Colonic mucosa (tissue), 4 donors: ENCODE data around the gene AGER. TPM values are rescaled to one million over a fixed set of nuclear protein-coding genes. Genes with fewer than 3 reads are reported as not detected.

Experiments used
- DNase-seq: peaks from one replicate; pipeline ENCODE4 v3.0.0-alpha.2; 2020
- H3K27ac ChIP-seq: fragments of 200-600 bp; one replicate; pipeline ENCODE4 v1.8.0; 2021
- H3K27me3 ChIP-seq: fragments of 200-600 bp; one replicate; pipeline ENCODE4 v1.8.0; 2021
- H3K36me3 ChIP-seq: fragments of 200-600 bp; one replicate; pipeline ENCODE4 v1.8.0; 2021
- H3K4me1 ChIP-seq: fragments of 200-600 bp; one replicate; pipeline ENCODE4 v1.8.0; 2021; ENCODE audit warnings: mild to moderate bottlenecking
- H3K4me3 ChIP-seq: fragments of 200-600 bp; one replicate; pipeline ENCODE4 v1.8.0; 2021
- H3K9ac ChIP-seq, 2 donors: one replicate each; pipeline ENCODE4 v1.7.0; 2013; ENCODE audit warnings: control low read depth in 2 of 2, low read depth in 2 of 2, low read length in 2 of 2
- H3K9me3 ChIP-seq: fragments of 200-600 bp; one replicate; pipeline ENCODE4 v1.8.0; 2021
- intact Hi-C: fragments of 100-400 bp; cut with DNase I; formaldehyde crosslinking; loops from one replicate; pipeline ENCODE4 v1.14.1; 2022
- total RNA-seq, 2 donors: library from RNA; stranded (reverse); fragmentation: NEBNext Ultra II Directional in 1 of 2; extraction: Animal tissue kit (Norgen Biotek cat#: 25700) in 1 of 2; gene quantifications; one replicate each; pipeline ENCODE4 v1.2.1, GENCODE V29; 2021
- TF ChIP-seq, protein P1 (sequence below): fragments of 200-600 bp; IDR thresholded peaks from one replicate; pipeline ENCODE4 v1.8.0; 2022; ENCODE audit warnings: antibody characterized with exemption, mild to moderate bottlenecking
- donor health status: healthy.
- donor health status: DM: no; HTN: no; CAD: no.
- donor health status: DM: no; HTN: no; CAD: no.

Gene AGER
- total RNA-seq, 2 donors from 2014 or later, result 4.1 to 10.1 TPM

- peaks cover 4% of the 10 kb centered on the region for H3K4me1 ChIP-seq
- H3K9ac ChIP-seq, result no peak overlapping the region
- H3K36me3 ChIP-seq, result no peaks in the 10 kb centered on the region
- intact Hi-C loops, result loop anchor here (5.0 kb wide), 1 partner anchor 40 kb away; no protein-coding TSS in a partner anchor
- no peaks in the 10 kb centered on the region for H3K27me3 ChIP-seq
- H3K9me3 ChIP-seq, result no peaks in the 10 kb centered on the region
- TF ChIP-seq, protein P1, sequence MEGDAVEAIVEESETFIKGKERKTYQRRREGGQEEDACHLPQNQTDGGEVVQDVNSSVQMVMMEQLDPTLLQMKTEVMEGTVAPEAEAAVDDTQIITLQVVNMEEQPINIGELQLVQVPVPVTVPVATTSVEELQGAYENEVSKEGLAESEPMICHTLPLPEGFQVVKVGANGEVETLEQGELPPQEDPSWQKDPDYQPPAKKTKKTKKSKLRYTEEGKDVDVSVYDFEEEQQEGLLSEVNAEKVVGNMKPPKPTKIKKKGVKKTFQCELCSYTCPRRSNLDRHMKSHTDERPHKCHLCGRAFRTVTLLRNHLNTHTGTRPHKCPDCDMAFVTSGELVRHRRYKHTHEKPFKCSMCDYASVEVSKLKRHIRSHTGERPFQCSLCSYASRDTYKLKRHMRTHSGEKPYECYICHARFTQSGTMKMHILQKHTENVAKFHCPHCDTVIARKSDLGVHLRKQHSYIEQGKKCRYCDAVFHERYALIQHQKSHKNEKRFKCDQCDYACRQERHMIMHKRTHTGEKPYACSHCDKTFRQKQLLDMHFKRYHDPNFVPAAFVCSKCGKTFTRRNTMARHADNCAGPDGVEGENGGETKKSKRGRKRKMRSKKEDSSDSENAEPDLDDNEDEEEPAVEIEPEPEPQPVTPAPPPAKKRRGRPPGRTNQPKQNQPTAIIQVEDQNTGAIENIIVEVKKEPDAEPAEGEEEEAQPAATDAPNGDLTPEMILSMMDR, result no peak
- DNase-seq, result no peak
- H3K27ac ChIP-seq, result no peak overlapping the region
- H3K4me3 ChIP-seq, result no peak overlapping the region
Measured at GRCh38 chr6:32156891-32157290, 27.2 kb downstream of the AGER start.

- intact Hi-C loops, result loop anchor here (5.0 kb wide), 1 partner anchor 37 kb away; no protein-coding TSS in a partner anchor
- H3K9ac ChIP-seq, result peak overlapping the region; percentile 68 to 98
- no peaks in the 10 kb centered on the region for H3K36me3 ChIP-seq
Measured at GRCh38 chr6:32154514-32155161, 29.4 kb downstream of the AGER start.

GRCh38 chr6:32153564-32154513 is 30.2 kb downstream of the AGER start, which contains the start of gene PPT2:
Gene PPT2 (plus strand): TSS chr6:32154141. CDS start chr6:32154595, 454 bp downstream.
- Histone ChIP-seq H3K9me3 (no peaks in the 10 kb centered on the region), H3K27ac (peak within 1 kb of the TSS; percentile 68), H3K36me3 (no peaks in the 10 kb centered on the region), H3K4me1 (peaks cover 4% of the 10 kb centered on the region), H3K9ac (peak within 1 kb of the TSS; percentile 68 to 98), H3K4me3 (peak within 1 kb of the TSS; percentile 60), H3K27me3 (no peaks in the 10 kb centered on the region)
- TF ChIP-seq, protein P1, result no peak
- peak; percentile 84 for DNase-seq
- intact Hi-C loops, result no loop called here

More at GRCh38 chr6:32154514-32155161, 29.4 kb downstream of the AGER start:
- Histone ChIP-seq H3K4me1 (peaks cover 4% of the 10 kb centered on the region), H3K27me3 (no peaks in the 10 kb centered on the region), H3K27ac (peak overlapping the region; percentile 68), H3K9me3 (no peaks in the 10 kb centered on the region), H3K4me3 (peak overlapping the region; percentile 60)
- peak; percentile 84 for DNase-seq
- TF ChIP-seq, protein P1, result peak; percentile 44

GRCh38 chr6:32152769-32153563 is 31.1 kb downstream of the AGER start:
- peak; percentile 46 for DNase-seq
- Histone ChIP-seq H3K36me3 (no peaks in the 10 kb centered on the region), H3K27ac (peak overlapping the region; percentile 68), H3K9ac (peak overlapping the region; percentile 68 to 98), H3K4me1 (peaks cover 4% of the 10 kb centered on the region), H3K9me3 (no peaks in the 10 kb centered on the region), H3K27me3 (no peaks in the 10 kb centered on the region), H3K4me3 (peak overlapping the region; percentile 60)
- intact Hi-C loops, result no loop called here
- TF ChIP-seq, protein P1, result no peak
